D341Med (cell line): ENCODE data around the gene OLA1.

ENCODE experiments used
- DNase-seq: peaks from one replicate; pipeline ENCODE4 v3.0.0; 2012; ENCODE audit warnings: low spot score

Gene OLA1

GRCh38 chr2:174117951-174118930 lies 130.1 kb downstream of the OLA1 start:
- no peak for DNase-seq

GRCh38 chr2:174112073-174112472 lies 136.3 kb downstream of the OLA1 start:
- no peak for DNase-seq

GRCh38 chr2:174108579-174108978 lies 139.8 kb downstream of the OLA1 start:
- no peak for DNase-seq

- no peak for DNase-seq
Measured at GRCh38 chr2:174106736-174107135, 141.6 kb downstream of the OLA1 start.

GRCh38 chr2:174094542-174094941 lies 153.8 kb downstream of the OLA1 start:
- DNase-seq, result no peak

- DNase-seq, result no peak
Measured at GRCh38 chr2:174090476-174090875, 157.9 kb downstream of the OLA1 start.

GRCh38 chr2:174088706-174089460 lies 159.4 kb downstream of the OLA1 start:
- no peak for DNase-seq

GRCh38 chr2:174086708-174087107 lies 161.6 kb downstream of the OLA1 start:
- DNase-seq, result no peak

- no peak for DNase-seq
Measured at GRCh38 chr2:174085781-174086180, 162.6 kb downstream of the OLA1 start.

GRCh38 chr2:174083843-174084458 lies 164.4 kb downstream of the OLA1 start:
- DNase-seq, result no peak

GRCh38 chr2:174080672-174081121 lies 167.6 kb downstream of the OLA1 start:
- no peak for DNase-seq

GRCh38 chr2:174078275-174078674 lies 170.1 kb downstream of the OLA1 start:
- no peak for DNase-seq

- no peak for DNase-seq
Measured at GRCh38 chr2:174076975-174077374, 171.4 kb downstream of the OLA1 start.

GRCh38 chr2:174076040-174076439 lies 172.3 kb downstream of the OLA1 start:
- DNase-seq, result no peak

- no peak for DNase-seq
Measured at GRCh38 chr2:174074831-174075230, 173.5 kb downstream of the OLA1 start.

- no peak for DNase-seq
Measured at GRCh38 chr2:174072857-174073256, 175.5 kb downstream of the OLA1 start.

- no peak for DNase-seq
Measured at GRCh38 chr2:174072069-174072468, 176.3 kb downstream of the OLA1 start.

- DNase-seq, result no peak
Measured at GRCh38 chr2:174071321-174071720, 177.0 kb downstream of the OLA1 start.

- no peak for DNase-seq
Measured at GRCh38 chr2:174070281-174070680, 178.1 kb downstream of the OLA1 start.

GRCh38 chr2:174067815-174068214 lies 180.5 kb downstream of the OLA1 start:
- no peak for DNase-seq

- no peak for DNase-seq
Measured at GRCh38 chr2:174066871-174067270, 181.5 kb downstream of the OLA1 start.

- no peak for DNase-seq
Measured at GRCh38 chr2:174063492-174064092, 184.7 kb downstream of the OLA1 start.
